PC-9 (cell line): ENCODE measurements around the gene ARHGAP8. TPM values are rescaled to one million over a fixed set of nuclear protein-coding genes. Genes with fewer than 3 reads are reported as not detected.

Experiments used
- BruUV-seq: library from RNA; stranded (reverse); fragments of 400-500 nt; replicated peaks from 2 replicates; lab custom pipeline; 2021; lab: Mats Ljungman, UMichigan
- CTCF ChIA-PET: fragments of 300-600 bp; sonication (Branson Sonifier 250); formaldehyde crosslinking; loops from one replicate; lab custom pipeline; 2022; ENCODE audit warnings: antibody characterized with exemption; lab: Charles Lee
- POLR2A ChIA-PET: fragments of 300-600 bp; sonication (Branson Sonifier 250); formaldehyde crosslinking; loops from one replicate; lab custom pipeline; 2022; ENCODE audit warnings: antibody characterized with exemption; ENCODE audit not compliant: unreplicated experiment; lab: Charles Lee
- DNase-seq, 2 experiments: peaks; one replicate each; pipeline versions ENCODE4 v3.0.0 to v3.0.0-alpha.2; 2015 to 2022; ENCODE audit warnings: mixed read lengths in 1 of 2
- H2AFZ ChIP-seq: fragments of 200-600 bp; sonication (generic); 2 replicates; pipeline ENCODE4 v1.8.1; 2017; ENCODE audit warnings: antibody characterized with exemption
- H3F3A ChIP-seq: fragments of 200-600 bp; sonication (generic); 2 replicates; pipeline ENCODE4 v1.8.1; 2017; ENCODE audit warnings: antibody characterized with exemption, mild to moderate bottlenecking, low read depth; ENCODE audit not compliant: insufficient read depth
- H3K27ac ChIP-seq: fragments of 200-600 bp; sonication (generic); 2 replicates; pipeline ENCODE4 v1.6.1; 2016; ENCODE audit warnings: mixed run types
- H3K27me3 ChIP-seq: fragments of 200-600 bp; sonication (generic); 2 replicates; pipeline ENCODE4 v1.6.1; 2016; ENCODE audit warnings: low read depth, mixed run types; ENCODE audit not compliant: insufficient read depth
- H3K36me3 ChIP-seq: fragments of 200-600 bp; sonication (generic); 2 replicates; pipeline ENCODE4 v1.6.1; 2016; ENCODE audit warnings: low read depth, mixed run types
- H3K4me1 ChIP-seq: fragments of 200-600 bp; sonication (generic); replicated peaks from 2 replicates; pipeline ENCODE4 v1.6.1; 2016; ENCODE audit warnings: mixed run types; ENCODE audit not compliant: insufficient read depth
- H3K4me2 ChIP-seq: fragments of 200-600 bp; sonication (generic); 2 replicates; pipeline ENCODE4 v1.6.1; 2017; ENCODE audit warnings: mixed run types
- H3K4me3 ChIP-seq: fragments of 200-600 bp; sonication (generic); 2 replicates; pipeline ENCODE4 v1.6.1; 2016; ENCODE audit warnings: mixed run types
- H3K79me2 ChIP-seq: fragments of 200-600 bp; sonication (generic); 2 replicates; pipeline ENCODE4 v1.6.1; 2017; ENCODE audit warnings: low read depth, mixed run types
- H3K9me2 ChIP-seq: fragments of 200-600 bp; sonication (generic); 2 replicates; pipeline ENCODE4 v1.8.1; 2017; ENCODE audit warnings: mild to moderate bottlenecking; ENCODE audit not compliant: insufficient read depth
- H3K9me3 ChIP-seq: fragments of 200-600 bp; sonication (generic); 2 replicates; pipeline ENCODE4 v1.8.1; 2016; ENCODE audit warnings: low read depth; ENCODE audit not compliant: insufficient read depth
- H4K20me1 ChIP-seq: fragments of 200-600 bp; sonication (generic); 2 replicates; pipeline ENCODE4 v1.8.1; 2017; ENCODE audit not compliant: insufficient read depth
- CTCF ChIP-seq: fragments of 200-600 bp; sonication (generic); conservative IDR thresholded peaks from 2 replicates; pipeline ENCODE4 v1.6.1; 2017; ENCODE audit warnings: mixed run types, antibody characterized with exemption, mild to moderate bottlenecking, moderate library complexity
- EZH2 ChIP-seq: fragments of 200-600 bp; sonication (generic); IDR thresholded peaks from 2 replicates; pipeline ENCODE4 v1.8.0; 2017; ENCODE audit warnings: antibody characterized with exemption, low read depth
- intact Hi-C: fragments of 100-400 bp; cut with micrococcal nuclease; formaldehyde crosslinking; loops from one replicate; pipeline ENCODE4 v1.10.0; 2022; ENCODE audit not compliant: unreplicated experiment
- total RNA-seq: library from RNA; stranded (reverse); gene quantifications from 2 replicates; pipeline ENCODE4 v1.2.3, GENCODE V29; 2021

The ARHGAP8 gene
- total RNA-seq, 1 experiment from 2014 or later: 114 TPM

GRCh38 chr22:44726439-44726838 is 25.9 kb upstream of the ARHGAP8 start:
- H3F3A ChIP-seq: no peaks in the 10 kb centered on the region
- CTCF ChIA-PET: no interaction called here
- H3K9me3 ChIP-seq: no peaks in the 10 kb centered on the region
- H3K79me2 ChIP-seq: no peaks in the 10 kb centered on the region
- no peaks in the 10 kb centered on the region for H3K36me3 ChIP-seq
- H3K4me3 ChIP-seq: no peak overlapping the region
- H4K20me1 ChIP-seq: 0 out of 2 replicates have a peak, but pooled peaks cover 4% of the 10 kb centered on the region
- DNase-seq: peak in 1 of 2 experiments; percentile 5
- H3K27me3 ChIP-seq: no peaks in the 10 kb centered on the region
- H2AFZ ChIP-seq: no peak overlapping the region
- TF ChIP-seq EZH2 (no peak), CTCF (no peak)
- BruUV-seq: no TSS peak
- H3K27ac ChIP-seq: no peak overlapping the region
- no peak overlapping the region for H3K4me2 ChIP-seq
- H3K4me1 ChIP-seq: no peaks in the 10 kb centered on the region
- intact Hi-C loops: no loop called here
- POLR2A ChIA-PET: no interaction called here
- no peaks in the 10 kb centered on the region for H3K9me2 ChIP-seq

GRCh38 chr22:44727148-44727547 is 25.2 kb upstream of the ARHGAP8 start:
- Histone ChIP-seq H3K27me3 (no peaks in the 10 kb centered on the region), H3K36me3 (no peaks in the 10 kb centered on the region), H3K4me1 (no peaks in the 10 kb centered on the region), H3K27ac (no peak overlapping the region), H3F3A (no peaks in the 10 kb centered on the region), H4K20me1 (0 out of 2 replicates have a peak, but pooled peaks cover 4% of the 10 kb centered on the region), H3K9me3 (no peaks in the 10 kb centered on the region), H3K4me3 (no peak overlapping the region), H3K4me2 (no peak overlapping the region), H3K79me2 (no peaks in the 10 kb centered on the region), H2AFZ (no peak overlapping the region), H3K9me2 (no peaks in the 10 kb centered on the region)
- ChIA-PET POLR2A (no interaction called here), CTCF (no interaction called here)
- TF ChIP-seq CTCF: no peak
- no peak for TF ChIP-seq EZH2
- intact Hi-C loops: no loop called here
- BruUV-seq: no TSS peak
- no peak for DNase-seq

GRCh38 chr22:44727709-44728108 is 24.7 kb upstream of the ARHGAP8 start:
- no peak overlapping the region for H3K4me3 ChIP-seq
- no peak overlapping the region for H2AFZ ChIP-seq
- H3F3A ChIP-seq: no peaks in the 10 kb centered on the region; the same call in 1 of the 2 replicates
- ChIA-PET POLR2A (no interaction called here), CTCF (no interaction called here)
- no peaks in the 10 kb centered on the region for H3K9me2 ChIP-seq
- no peaks in the 10 kb centered on the region for H3K36me3 ChIP-seq
- no peaks in the 10 kb centered on the region for H3K4me1 ChIP-seq
- peak in 1 of 2 experiments; percentile 27 for DNase-seq
- no peak overlapping the region for H3K4me2 ChIP-seq
- BruUV-seq: no TSS peak
- H3K27me3 ChIP-seq: no peaks in the 10 kb centered on the region
- no peaks in the 10 kb centered on the region for H3K9me3 ChIP-seq
- H4K20me1 ChIP-seq: 0 out of 2 replicates have a peak, but pooled peaks cover 4% of the 10 kb centered on the region
- no peak overlapping the region for H3K27ac ChIP-seq
- H3K79me2 ChIP-seq: no peaks in the 10 kb centered on the region
- no peak for TF ChIP-seq CTCF
- no peak for TF ChIP-seq EZH2
- intact Hi-C loops: no loop called here
